Activated CD4-positive, CD25-positive, alpha-beta regulatory T cell (primary cell): ENCODE results near the gene DAGLA.
"Not testable (repeated sequence)": the region's sequence is repeated elsewhere in the genome, so short reads cannot be mapped to it uniquely, and the experiment has no call there.

Source experiments
- DNase-seq, 4 experiments: peaks; one replicate each; lab custom pipeline; 2025; lab: John Stamatoyannopoulos, UW

Gene DAGLA

GRCh38 chr11:61679893-61680621 is at the start of gene DAGLA:
TSS of gene DAGLA (plus strand) at chr11:61680391. CDS start at chr11:61720156, 39,765 bp downstream.
- DNase-seq: peak; percentile 50 to 55 (median 54)

GRCh38 chr11:61632096-61632495 is 48.1 kb upstream of the DAGLA start:
- DNase-seq: no peak

- DNase-seq: no peak
Observed at GRCh38 chr11:61635304-61635703, 44.9 kb upstream of the DAGLA start.

- DNase-seq: no peak
Observed at GRCh38 chr11:61635787-61636186, 44.4 kb upstream of the DAGLA start.

GRCh38 chr11:61636676-61637075 is 43.5 kb upstream of the DAGLA start:
- no peak for DNase-seq

GRCh38 chr11:61637277-61637676 is 42.9 kb upstream of the DAGLA start:
- DNase-seq: no peak

GRCh38 chr11:61639816-61640443 is 40.3 kb upstream of the DAGLA start:
- no peak for DNase-seq

GRCh38 chr11:61642162-61642561 is 38.0 kb upstream of the DAGLA start:
- DNase-seq: no peak

GRCh38 chr11:61645179-61645868 is 34.9 kb upstream of the DAGLA start:
- no peak for DNase-seq

GRCh38 chr11:61647529-61647928 is 32.7 kb upstream of the DAGLA start:
- DNase-seq: no peak

GRCh38 chr11:61650781-61651571 is 29.2 kb upstream of the DAGLA start:
- no peak for DNase-seq

GRCh38 chr11:61652135-61652534 is 28.1 kb upstream of the DAGLA start:
- no peak for DNase-seq

GRCh38 chr11:61654397-61654829 is 25.8 kb upstream of the DAGLA start:
- DNase-seq: no peak

GRCh38 chr11:61655266-61656159 is 24.7 kb upstream of the DAGLA start:
- DNase-seq: not testable (repeated sequence)

- DNase-seq: no peak
Observed at GRCh38 chr11:61656347-61657077, 23.7 kb upstream of the DAGLA start.

- DNase-seq: no peak
Observed at GRCh38 chr11:61657566-61658290, 22.5 kb upstream of the DAGLA start.

GRCh38 chr11:61659413-61660196 is 20.6 kb upstream of the DAGLA start:
- DNase-seq: no peak

GRCh38 chr11:61660997-61661396 is 19.2 kb upstream of the DAGLA start:
- DNase-seq: not testable (repeated sequence)
